Spinal cord (tissue), 10 donors: ENCODE measurements around the gene CST1. TPM values are rescaled to one million over a fixed set of nuclear protein-coding genes. Genes with fewer than 3 reads are reported as not detected.
"Not testable (repeated sequence)": the region's sequence is repeated elsewhere in the genome, so short reads cannot be mapped to it uniquely, and the experiment has no call there.

Source experiments
- DNase-seq, 6 donors: peaks; one replicate each; pipeline versions ENCODE4 v3.0.0 to v3.0.0-alpha.2; 2013 to 2015; ENCODE audit warnings: low spot score in 6 of 6, low read depth in 4 of 6
- H3K27ac ChIP-seq: one replicate; pipeline ENCODE4 v1.5.1; 2013; ENCODE audit warnings: low read depth, low read length, control low read depth
- H3K27me3 ChIP-seq: one replicate; pipeline ENCODE4 v1.6.1; 2013; ENCODE audit warnings: low read length; ENCODE audit not compliant: control insufficient read depth, insufficient read depth
- H3K36me3 ChIP-seq: one replicate; pipeline ENCODE4 v1.6.1; 2013; ENCODE audit warnings: low read length; ENCODE audit not compliant: control insufficient read depth, insufficient read depth
- H3K4me1 ChIP-seq: one replicate; pipeline ENCODE4 v1.6.1; 2013; ENCODE audit warnings: low read length; ENCODE audit not compliant: control insufficient read depth, insufficient read depth
- H3K4me3 ChIP-seq: one replicate; pipeline ENCODE4 v1.5.1; 2013; ENCODE audit warnings: low read depth, low read length, control low read depth
- H3K9me3 ChIP-seq: one replicate; pipeline ENCODE4 v1.6.1; 2013; ENCODE audit warnings: low read length; ENCODE audit not compliant: control insufficient read depth, insufficient read depth
- WGBS: methylation state at CpG from one replicate; pipeline ENCODE4 v1.1.5; 2013; ENCODE audit warnings: missing lambda C conversion rate; ENCODE audit not compliant: insufficient coverage; 5-methylcytosine and 5-hydroxymethylcytosine counted together
- polyA plus RNA-seq, 2 donors: library from polyadenylated mRNA; unstranded; fragments of 120-200 nt; gene quantifications; one replicate each; pipeline ENCODE4 v1.2.1, GENCODE V29; 2013; ENCODE audit not compliant: insufficient read length in 2 of 2
- total RNA-seq, 2 donors: library from RNA; depleted of rRNA in 1 of 2; stranded (reverse); fragments of 120-200 nt in 1 of 2; fragments of >200 nt in 1 of 2; gene quantifications; one replicate each; pipeline versions ENCODE4 v1.2.3 to v1.2.4, GENCODE V29; 2013 to 2014
- donor health status: healthy.

The CST1 gene
- total and polyA plus RNA-seq, 4 donors: 2.1 TPM; not detected in 3

GRCh38 chr20:23725102-23725501 lies 25.6 kb downstream of the CST1 start:
- H3K27me3 ChIP-seq: no peaks in the 10 kb centered on the region
- H3K27ac ChIP-seq: no peak overlapping the region
- no peak for DNase-seq
- WGBS: 96% methylated on average over 3 of the region's 3 CpGs
- H3K4me1 ChIP-seq: no peaks in the 10 kb centered on the region
- no peaks in the 10 kb centered on the region for H3K9me3 ChIP-seq
- H3K4me3 ChIP-seq: no peak overlapping the region
- H3K36me3 ChIP-seq: no peaks in the 10 kb centered on the region

- H3K4me1 ChIP-seq, H3K27me3 ChIP-seq, H3K4me3 ChIP-seq, H3K9me3 ChIP-seq, H3K27ac ChIP-seq, H3K36me3 ChIP-seq, DNase-seq: not testable (repeated sequence)
- no CpG with 5 or more reads among the region's 2 CpGs for WGBS
Measured at GRCh38 chr20:23723659-23724307, 27.0 kb downstream of the CST1 start.

- DNase-seq, H3K27ac ChIP-seq, H3K36me3 ChIP-seq, H3K9me3 ChIP-seq, H3K4me3 ChIP-seq, H3K4me1 ChIP-seq, H3K27me3 ChIP-seq: not testable (repeated sequence)
- 85% methylated on average over 5 of the region's 5 CpGs for WGBS
Measured at GRCh38 chr20:23722851-23723250, 27.9 kb downstream of the CST1 start.

GRCh38 chr20:23721962-23722361 lies 28.8 kb downstream of the CST1 start:
- no peaks in the 10 kb centered on the region for H3K36me3 ChIP-seq
- H3K9me3 ChIP-seq: no peaks in the 10 kb centered on the region
- no CpG with 5 or more reads among the region's 1 CpG for WGBS
- H3K4me1 ChIP-seq: no peaks in the 10 kb centered on the region
- no peak for DNase-seq
- no peak overlapping the region for H3K27ac ChIP-seq
- H3K27me3 ChIP-seq: no peaks in the 10 kb centered on the region
- no peak overlapping the region for H3K4me3 ChIP-seq

- not testable (repeated sequence) for H3K27ac ChIP-seq, H3K9me3 ChIP-seq, H3K36me3 ChIP-seq, H3K4me1 ChIP-seq, DNase-seq, H3K27me3 ChIP-seq, H3K4me3 ChIP-seq
- 79% methylated on average over 7 of the region's 9 CpGs for WGBS
Measured at GRCh38 chr20:23719351-23719750, 31.4 kb downstream of the CST1 start.

- not testable (repeated sequence) for H3K4me1 ChIP-seq, H3K4me3 ChIP-seq, H3K27ac ChIP-seq, H3K36me3 ChIP-seq, DNase-seq, H3K27me3 ChIP-seq, H3K9me3 ChIP-seq
Measured at GRCh38 chr20:23711778-23712177, 39.0 kb downstream of the CST1 start.

- Histone ChIP-seq H3K27ac (no peak overlapping the region), H3K9me3 (no peaks in the 10 kb centered on the region), H3K4me3 (no peak overlapping the region), H3K36me3 (no peaks in the 10 kb centered on the region), H3K27me3 (no peaks in the 10 kb centered on the region), H3K4me1 (no peaks in the 10 kb centered on the region)
- 97% methylated on average over 4 of the region's 4 CpGs for WGBS
- DNase-seq: no peak
Measured at GRCh38 chr20:23710771-23711170, 40.0 kb downstream of the CST1 start.

- DNase-seq: no peak
- Histone ChIP-seq H3K27ac (no peak overlapping the region), H3K27me3 (no peaks in the 10 kb centered on the region), H3K9me3 (no peaks in the 10 kb centered on the region), H3K36me3 (no peaks in the 10 kb centered on the region), H3K4me1 (no peaks in the 10 kb centered on the region), H3K4me3 (no peak overlapping the region)
- WGBS: no CpG with 5 or more reads among the region's 1 CpG
Measured at GRCh38 chr20:23705895-23706294, 44.8 kb downstream of the CST1 start.

- H3K27ac ChIP-seq: no peak overlapping the region
- no peaks in the 10 kb centered on the region for H3K4me1 ChIP-seq
- no peaks in the 10 kb centered on the region for H3K9me3 ChIP-seq
- WGBS: no CpG with 5 or more reads among the region's 4 CpGs
- H3K27me3 ChIP-seq: no peaks in the 10 kb centered on the region
- no peak overlapping the region for H3K4me3 ChIP-seq
- no peak for DNase-seq
- no peaks in the 10 kb centered on the region for H3K36me3 ChIP-seq
Measured at GRCh38 chr20:23702021-23702420, 48.7 kb downstream of the CST1 start.

GRCh38 chr20:23700931-23701330 lies 49.8 kb downstream of the CST1 start:
- H3K4me3 ChIP-seq: no peak overlapping the region
- H3K27me3 ChIP-seq: no peaks in the 10 kb centered on the region
- no peaks in the 10 kb centered on the region for H3K4me1 ChIP-seq
- DNase-seq: no peak
- H3K36me3 ChIP-seq: no peaks in the 10 kb centered on the region
- no peak overlapping the region for H3K27ac ChIP-seq
- no peaks in the 10 kb centered on the region for H3K9me3 ChIP-seq
- WGBS: 91% methylated on average over 3 of the region's 3 CpGs
